Measurements from ENCODE around the gene EFCC1.

EFCC1 gene

GRCh38 chr3:129001101-129001805 is at the start of gene EFCC1:
EFCC1 (plus strand) TSS chr3:129001304; CDS start chr3:129001629, 325 bp downstream.
- in situ Hi-C loops (cut with MboI; ENCODE audit: low sequenced_read_pairs), result no loop called here

GRCh38 chr3:128956440-128956839 is 44.7 kb upstream of the EFCC1 start:
- in situ Hi-C loops (cut with MboI; ENCODE audit: low sequenced_read_pairs), result no loop called here

GRCh38 chr3:128965280-128965679 is 35.8 kb upstream of the EFCC1 start:
- in situ Hi-C loops (cut with MboI; ENCODE audit: low sequenced_read_pairs), result no loop called here

- in situ Hi-C loops (cut with MboI; ENCODE audit: low sequenced_read_pairs), result no loop called here
These were observed 35.3 kb upstream of the EFCC1 start for GRCh38 chr3:128965818-128966217.

- in situ Hi-C loops (cut with MboI; ENCODE audit: low sequenced_read_pairs), result no loop called here
These were observed 33.3 kb upstream of the EFCC1 start for GRCh38 chr3:128967748-128968355.

- in situ Hi-C loops (cut with MboI; ENCODE audit: low sequenced_read_pairs), result no loop called here
These were observed 30.9 kb upstream of the EFCC1 start for GRCh38 chr3:128969993-128970739.

GRCh38 chr3:128970740-128971047 is 30.4 kb upstream of the EFCC1 start:
- in situ Hi-C loops (cut with MboI; ENCODE audit: low sequenced_read_pairs), result no loop called here

GRCh38 chr3:128971421-128972100 is 29.5 kb upstream of the EFCC1 start:
- in situ Hi-C loops (cut with MboI; ENCODE audit: low sequenced_read_pairs), result no loop called here

- in situ Hi-C loops (cut with MboI; ENCODE audit: low sequenced_read_pairs), result no loop called here
These were observed 27.0 kb upstream of the EFCC1 start for GRCh38 chr3:128973988-128974564.

GRCh38 chr3:128975276-128975675 is 25.8 kb upstream of the EFCC1 start:
- in situ Hi-C loops (cut with MboI; ENCODE audit: low sequenced_read_pairs), result no loop called here

- in situ Hi-C loops (cut with MboI; ENCODE audit: low sequenced_read_pairs), result no loop called here
These were observed 17.6 kb upstream of the EFCC1 start for GRCh38 chr3:128983293-128984069.

- in situ Hi-C loops (cut with MboI; ENCODE audit: low sequenced_read_pairs), result no loop called here
These were observed 16.5 kb upstream of the EFCC1 start for GRCh38 chr3:128984596-128984995.

GRCh38 chr3:128987302-128988100 is 13.6 kb upstream of the EFCC1 start:
- in situ Hi-C loops (cut with MboI; ENCODE audit: low sequenced_read_pairs), result no loop called here

GRCh38 chr3:128988286-128988685 is 12.8 kb upstream of the EFCC1 start:
- in situ Hi-C loops (cut with MboI; ENCODE audit: low sequenced_read_pairs), result no loop called here

GRCh38 chr3:128991355-128991895 is 9.7 kb upstream of the EFCC1 start:
- in situ Hi-C loops (cut with MboI; ENCODE audit: low sequenced_read_pairs), result no loop called here

- in situ Hi-C loops (cut with MboI; ENCODE audit: low sequenced_read_pairs), result no loop called here
These were observed 8.1 kb upstream of the EFCC1 start for GRCh38 chr3:128992926-128993460.

- in situ Hi-C loops (cut with MboI; ENCODE audit: low sequenced_read_pairs), result no loop called here
These were observed 7.5 kb upstream of the EFCC1 start, which contains the start of gene CFAP92 for GRCh38 chr3:128993461-128994172. CFAP92 (minus strand) TSS chr3:128994076; CDS start chr3:128993304, 772 bp downstream.

- in situ Hi-C loops (cut with MboI; ENCODE audit: low sequenced_read_pairs), result no loop called here
These were observed 7.0 kb upstream of the EFCC1 start for GRCh38 chr3:128994173-128994512.

Measured in HL-60/S4 treated with phorbol 12-myristate 13-acetate at 8.2 ng/mL for 4 days and 3 days (cell line).